ENCODE results near the gene NMNAT2. TPM values are rescaled to one million over a fixed set of nuclear protein-coding genes. Genes with fewer than 3 reads are reported as not detected.
A peak's percentile ranks its signal among the peaks of the same experiment; 100 is the strongest.

Gene NMNAT2
- total and polyA plus RNA-seq, 2 experiments from 2014 or later: 3.6 to 10.0 TPM

- DNase-seq (ENCODE audit: low spot score): no peak
- no peak overlapping the region for H3K4me3 Mint-ChIP-seq
These were observed 142.9 kb downstream of the NMNAT2 start for GRCh38 chr1:183275322-183275721.

GRCh38 chr1:183274836-183275235 lies 143.3 kb downstream of the NMNAT2 start:
- no peak overlapping the region for H3K4me2 ChIP-seq
- no peaks in the 10 kb centered on the region for H3K9me2 ChIP-seq (ENCODE audit: insufficient read depth)
- H3F3A ChIP-seq (replicated peaks; ENCODE audit: low read depth): peaks cover 6% of the 10 kb centered on the region; the same call in 1 of the 2 replicates
- no peaks in the 10 kb centered on the region for H3K79me2 ChIP-seq (replicated peaks; ENCODE audit: insufficient read depth)
- H3K9me3 Mint-ChIP-seq: no peaks in the 10 kb centered on the region
- no peaks in the 10 kb centered on the region for H4K20me1 ChIP-seq (replicated peaks; ENCODE audit: insufficient read depth)
- no peaks in the 10 kb centered on the region for H3K36me3 ChIP-seq (ENCODE audit: insufficient read depth)
- no peak overlapping the region for H3K4me3 ChIP-seq
- DNase-seq (ENCODE audit: low spot score): no peak
- no peak overlapping the region for H3K4me3 Mint-ChIP-seq
- no peak for ATAC-seq
- H3K27me3 ChIP-seq (ENCODE audit: insufficient read depth): no peaks in the 10 kb centered on the region
- no peaks in the 10 kb centered on the region for H3K27me3 Mint-ChIP-seq (ENCODE audit: insufficient read depth, low read depth, poor library complexity)
- H3K27ac Mint-ChIP-seq: peak overlapping the region; percentile 52; the same call in 1 of the 2 replicates
- H3K4me1 ChIP-seq (ENCODE audit: insufficient read depth): peaks cover 18% of the 10 kb centered on the region
- no peaks in the 10 kb centered on the region for H3K36me3 Mint-ChIP-seq (ENCODE audit: low read depth)
- H3K27ac ChIP-seq (ENCODE audit: low read depth): no peak overlapping the region
- peaks cover 22% of the 10 kb centered on the region for H3K4me1 Mint-ChIP-seq
- H2AFZ ChIP-seq: no peak overlapping the region
- TF ChIP-seq ZNF462 (CRISPR knock-in tag; IDR thresholded peaks at IDR 0.05) (no peak), REST (IDR thresholded peaks at IDR 0.05; ENCODE audit: unreplicated experiment) (no peak), CREB1 (CRISPR knock-in tag; IDR thresholded peaks at IDR 0.05; ENCODE audit: low read depth) (no peak), POLR2AphosphoS5 (IDR thresholded peaks at IDR 0.05; ENCODE audit: low read depth) (no peak), ZNF114 (CRISPR knock-in tag; IDR thresholded peaks at IDR 0.05) (no peak), ETS1 (IDR thresholded peaks at IDR 0.05) (no peak), NANOG (IDR thresholded peaks at IDR 0.05; ENCODE audit: borderline replicate concordance) (no peak)

More at GRCh38 chr1:183275322-183275721, 142.9 kb downstream of the NMNAT2 start:
- no peak overlapping the region for H2AFZ ChIP-seq
- no peak overlapping the region for H3K27ac Mint-ChIP-seq
- no peaks in the 10 kb centered on the region for H3K9me3 Mint-ChIP-seq
- H3K4me2 ChIP-seq: no peak overlapping the region
- no peak for ATAC-seq
- no peak overlapping the region for H3K4me3 ChIP-seq
- no peaks in the 10 kb centered on the region for H3K27me3 Mint-ChIP-seq (ENCODE audit: insufficient read depth, low read depth, poor library complexity)
- no peaks in the 10 kb centered on the region for H3K36me3 Mint-ChIP-seq (ENCODE audit: low read depth)
- H3K4me1 Mint-ChIP-seq: peaks cover 24% of the 10 kb centered on the region
- no peaks in the 10 kb centered on the region for H3K9me2 ChIP-seq (ENCODE audit: insufficient read depth)
- H3F3A ChIP-seq (replicated peaks; ENCODE audit: low read depth): peaks cover 6% of the 10 kb centered on the region; the same call in 1 of the 2 replicates
- H3K36me3 ChIP-seq (ENCODE audit: insufficient read depth): no peaks in the 10 kb centered on the region
- peaks cover 18% of the 10 kb centered on the region for H3K4me1 ChIP-seq (ENCODE audit: insufficient read depth)
- H3K27ac ChIP-seq (ENCODE audit: low read depth): no peak overlapping the region
- H3K79me2 ChIP-seq (replicated peaks; ENCODE audit: insufficient read depth): no peaks in the 10 kb centered on the region
- H3K27me3 ChIP-seq (ENCODE audit: insufficient read depth): no peaks in the 10 kb centered on the region
- H4K20me1 ChIP-seq (replicated peaks; ENCODE audit: insufficient read depth): no peaks in the 10 kb centered on the region
- TF ChIP-seq ZNF114 (CRISPR knock-in tag; IDR thresholded peaks at IDR 0.05) (no peak), ZNF331 (CRISPR knock-in tag; IDR thresholded peaks at IDR 0.05; ENCODE audit: low read depth) (no peak), ETS1 (IDR thresholded peaks at IDR 0.05) (no peak), EZH2 (IDR thresholded peaks at IDR 0.05; ENCODE audit: low read depth, unreplicated experiment) (no peak)
